ENCODE data around the gene SKAP1.

The SKAP1 gene

DNA sequence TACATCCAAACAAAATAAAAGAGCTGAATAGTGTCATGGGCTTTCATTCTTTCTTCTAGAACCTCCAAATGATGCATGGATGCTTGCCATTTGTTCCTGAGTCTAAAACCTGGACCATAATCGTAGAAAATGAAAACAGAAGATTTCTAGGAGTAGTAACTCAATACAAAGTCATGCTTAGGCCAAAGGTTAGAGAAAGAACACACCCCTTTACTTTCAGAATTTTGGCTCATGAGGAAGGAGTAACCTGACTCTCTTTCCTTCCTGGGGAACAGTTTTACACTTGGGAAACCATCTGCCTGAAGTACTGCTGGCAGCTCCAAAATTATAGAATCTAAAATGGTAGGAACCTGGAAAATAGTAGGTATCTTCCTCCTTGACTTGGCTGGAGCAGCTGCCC, 185.2 kb downstream of the SKAP1 start:
- DNase-seq (ENCODE audit: low spot score): no peak

- DNase-seq (ENCODE audit: low spot score): no peak
Observed at GRCh38 chr17:48244121-48244711, 185.8 kb downstream of the SKAP1 start.

DNA sequence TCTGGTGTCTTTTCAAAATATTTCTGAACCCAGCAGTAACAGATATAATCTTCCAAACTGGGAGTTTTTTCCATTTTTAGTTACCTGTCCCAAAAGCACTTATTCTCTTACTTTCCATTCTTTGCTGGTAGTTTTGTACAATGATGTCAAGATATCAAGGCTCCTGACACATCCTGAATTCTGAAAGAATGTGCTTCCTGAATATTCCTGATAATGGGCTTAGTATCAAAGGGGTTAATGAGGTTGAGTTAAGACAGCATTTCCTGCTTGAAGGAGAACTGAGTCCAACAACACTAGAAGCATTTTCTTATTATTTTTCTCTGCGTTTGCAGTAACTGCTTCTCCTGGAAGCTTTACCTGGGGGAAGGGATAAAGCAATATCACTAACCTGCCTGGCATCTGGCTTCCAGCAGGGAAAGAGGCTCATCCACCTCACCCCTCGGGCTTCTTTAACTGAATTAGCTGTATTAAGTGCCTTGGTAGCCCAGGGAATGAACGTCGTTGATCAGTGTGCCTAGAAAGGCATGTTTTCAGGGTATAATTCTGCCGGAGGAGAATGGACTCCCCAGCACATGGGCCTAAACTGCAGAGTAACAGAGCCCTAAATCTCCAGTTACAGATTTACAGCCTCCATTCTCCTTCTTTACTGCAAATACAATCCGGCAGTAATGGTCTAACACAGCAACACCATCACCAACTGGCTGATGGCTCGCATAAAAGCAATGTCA, 188.1 kb downstream of the SKAP1 start:
- DNase-seq (ENCODE audit: low spot score): no peak

- DNase-seq (ENCODE audit: low spot score): no peak
Observed at GRCh38 chr17:48241131-48241591, 188.9 kb downstream of the SKAP1 start.

DNA sequence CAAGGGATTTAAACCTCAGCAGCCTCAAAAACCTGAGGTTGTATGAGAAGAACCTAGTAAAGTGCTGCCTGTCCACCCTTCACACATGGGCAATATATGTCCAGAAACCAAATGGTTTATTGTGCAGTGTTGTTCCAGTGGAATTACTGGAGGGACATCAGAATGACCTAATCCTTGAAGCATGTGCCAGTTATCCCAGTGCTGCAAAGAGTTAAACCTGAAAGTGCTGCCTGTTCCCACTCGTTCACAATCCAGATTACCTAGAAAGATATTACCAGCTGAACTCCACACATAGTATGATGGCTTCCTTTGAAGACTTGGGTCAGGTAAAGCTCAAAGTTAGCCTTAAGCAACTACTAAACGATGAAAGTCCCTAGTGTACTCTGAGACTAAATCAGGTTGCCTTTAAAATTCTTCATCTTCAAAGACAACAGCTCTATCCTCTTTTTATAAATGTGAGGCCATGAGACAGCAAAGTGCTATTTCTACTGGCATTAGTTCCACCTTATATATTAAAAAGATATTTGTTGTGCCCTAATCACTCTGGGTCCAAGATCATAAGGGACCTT, 189.4 kb downstream of the SKAP1 start:
- DNase-seq (ENCODE audit: low spot score): no peak

DNA sequence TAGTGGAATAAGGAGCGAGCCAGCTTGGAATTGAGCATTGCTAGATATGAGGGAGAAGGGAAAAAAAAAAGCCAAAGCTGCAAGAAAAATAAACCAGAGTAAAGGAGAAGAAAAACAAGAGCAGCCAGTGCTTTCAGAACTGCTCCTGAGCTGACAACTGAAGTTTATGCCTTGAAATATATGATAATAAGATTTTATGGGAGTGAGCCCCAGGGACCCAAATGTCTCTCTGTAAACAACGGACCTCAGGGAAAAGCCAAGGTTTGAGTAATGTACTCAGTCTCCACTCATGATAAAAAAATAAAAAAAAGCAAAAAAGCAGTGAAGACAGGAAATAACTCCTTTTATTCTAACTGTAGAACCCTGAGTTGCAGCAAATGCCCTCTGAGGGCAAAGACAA, 189.9 kb downstream of the SKAP1 start:
- DNase-seq (ENCODE audit: low spot score): no peak

GRCh38 chr17:48239603-48239995, 190.4 kb downstream of the SKAP1 start:
- no peak for DNase-seq (ENCODE audit: low spot score)

GRCh38 chr17:48238933-48239602, 190.9 kb downstream of the SKAP1 start:
- no peak for DNase-seq (ENCODE audit: low spot score)

DNA sequence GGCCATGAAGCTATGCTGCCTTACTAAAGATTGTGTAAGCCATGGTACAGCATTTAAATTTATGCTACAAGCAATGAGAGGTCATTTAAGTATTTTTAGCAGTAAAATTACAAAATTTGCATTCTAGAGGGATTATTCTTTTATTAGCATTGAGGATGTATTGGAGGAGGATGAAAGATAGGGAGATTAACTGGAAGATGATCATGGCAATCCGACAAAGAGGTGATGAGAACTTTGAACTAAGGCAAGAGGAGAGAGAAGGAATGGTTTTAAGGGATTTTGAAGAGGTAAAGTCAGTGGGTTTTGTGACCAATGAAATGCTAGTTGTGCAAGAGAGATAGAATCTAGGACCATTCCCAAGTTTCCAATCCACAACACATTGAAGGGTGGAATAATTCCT, 192.6 kb downstream of the SKAP1 start:
- no peak for DNase-seq (ENCODE audit: low spot score)

- no peak for DNase-seq (ENCODE audit: low spot score)
Observed at GRCh38 chr17:48236681-48237134, 193.3 kb downstream of the SKAP1 start.

DNA sequence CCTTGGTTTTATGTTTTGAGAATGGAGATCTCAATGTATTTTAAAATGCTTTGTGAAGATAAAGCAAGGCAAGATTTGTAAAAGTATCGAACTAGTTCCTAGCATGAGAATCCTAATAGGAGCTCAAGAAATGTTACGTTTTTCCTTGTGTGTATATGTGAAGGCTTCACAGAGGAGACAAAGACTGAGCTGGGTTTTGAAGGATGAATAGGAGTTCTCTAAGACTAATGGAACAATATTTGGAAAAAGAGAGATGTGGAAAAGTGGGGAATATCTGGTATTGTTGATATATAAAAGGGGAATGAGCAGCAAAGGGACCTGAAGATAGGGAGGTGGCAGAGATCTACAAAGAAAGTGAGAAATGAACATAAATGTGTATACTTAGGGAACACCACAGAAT, 195.1 kb downstream of the SKAP1 start:
- no peak for DNase-seq (ENCODE audit: low spot score)

DNA sequence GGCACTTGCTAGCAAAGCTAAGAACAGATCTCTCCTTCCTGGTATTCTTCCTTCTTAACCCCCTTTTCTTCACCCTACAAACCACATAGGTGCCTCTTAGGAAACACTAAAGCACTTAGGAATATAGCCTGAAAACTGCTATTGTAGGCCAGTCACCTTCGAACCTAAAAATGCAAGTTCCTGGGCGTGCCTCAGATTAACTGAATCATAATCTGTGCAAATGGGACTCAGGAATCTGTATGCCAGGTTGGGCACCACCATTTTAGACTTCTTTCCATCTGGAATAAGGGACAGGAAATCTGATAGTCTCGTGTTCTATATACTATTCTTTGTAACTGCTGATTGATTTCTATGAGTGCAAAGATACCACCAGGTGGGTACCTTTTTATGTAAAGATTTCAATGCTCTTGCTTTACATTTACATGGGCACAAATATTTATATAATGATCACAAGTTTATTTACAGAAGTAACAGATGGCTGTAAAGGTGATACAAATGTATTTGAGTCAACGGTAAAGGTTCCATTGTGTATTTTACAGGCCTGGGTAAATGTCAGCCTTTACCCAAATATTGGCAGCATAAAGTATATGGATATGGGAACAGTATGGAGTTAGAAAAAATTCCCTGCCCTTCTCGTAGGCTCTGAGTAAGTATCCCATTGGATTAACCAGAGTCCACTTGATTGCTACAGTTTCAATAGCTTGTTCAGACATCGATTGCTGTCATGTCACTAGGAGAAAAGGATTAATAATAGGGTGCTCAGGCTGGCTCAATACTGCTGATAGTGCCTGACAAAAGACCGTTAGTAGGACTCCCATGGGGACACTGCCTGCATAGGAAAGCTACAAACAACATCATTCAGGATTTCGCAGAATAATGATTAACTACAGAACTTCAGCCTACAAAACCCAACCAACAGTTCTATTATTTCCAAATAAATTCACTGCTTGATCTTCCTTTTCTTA, 197.7 kb downstream of the SKAP1 start:
- no peak for DNase-seq (ENCODE audit: low spot score)

DNA sequence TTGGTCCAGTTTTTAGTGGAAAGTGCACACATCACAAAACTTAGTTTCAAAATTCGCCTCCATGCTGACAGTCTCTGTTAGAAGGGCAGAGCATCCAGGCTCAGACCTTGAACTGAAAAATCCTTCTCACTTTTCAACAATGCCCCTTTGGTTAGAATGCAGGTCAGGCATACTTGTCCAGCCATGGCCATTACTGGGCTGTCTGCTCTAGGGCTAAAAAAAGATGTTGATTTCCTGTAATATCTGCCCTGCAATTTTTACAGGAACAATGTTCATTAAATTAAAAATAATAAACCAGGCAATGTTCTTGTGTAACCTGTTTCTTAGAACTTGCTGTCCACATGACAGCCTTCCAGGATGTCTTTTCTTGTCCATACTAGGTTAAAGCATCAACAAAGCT, 200.1 kb downstream of the SKAP1 start:
- no peak for DNase-seq (ENCODE audit: low spot score)

GRCh38 chr17:48228720-48229119, 201.3 kb downstream of the SKAP1 start:
- DNase-seq (ENCODE audit: low spot score): peak; percentile 35

DNA sequence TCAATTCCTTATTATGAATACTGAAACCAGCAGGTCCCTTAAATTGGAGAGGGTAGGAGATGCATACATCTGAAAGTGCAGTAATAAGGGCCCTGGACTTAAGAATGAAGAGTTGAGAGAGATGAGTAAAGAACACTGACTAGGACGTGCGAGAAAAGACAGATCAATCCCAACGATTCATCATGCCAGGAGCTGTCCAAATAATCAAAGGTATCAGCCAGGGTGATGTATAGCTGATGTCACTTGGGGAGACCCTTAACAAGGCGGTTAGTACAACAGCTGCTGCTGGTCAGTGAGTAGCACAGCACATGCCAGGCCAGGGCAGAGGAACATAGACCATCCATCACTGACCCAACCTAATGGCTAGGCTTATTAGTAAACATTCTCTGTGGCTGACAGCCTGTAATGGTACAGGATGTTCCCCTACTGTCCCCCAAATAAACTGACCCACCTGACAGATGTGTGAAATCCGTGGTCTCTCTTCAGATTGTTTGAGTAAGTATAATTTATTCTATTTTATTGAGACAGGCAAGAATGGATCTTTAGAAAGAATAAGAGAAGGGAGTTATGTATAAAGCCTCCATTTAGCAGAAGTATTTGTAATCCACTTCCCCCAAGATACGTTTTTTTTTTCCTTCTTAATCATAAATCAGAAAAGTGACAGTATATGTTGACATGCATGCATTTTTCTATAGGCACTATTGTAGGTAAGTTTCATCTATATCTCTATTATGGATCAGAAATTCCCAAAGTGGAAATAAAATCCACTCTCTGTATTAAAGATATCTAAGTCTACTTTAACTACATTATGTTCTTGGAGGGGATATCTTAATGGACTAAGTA, 204.1 kb downstream of the SKAP1 start:
- no peak for DNase-seq (ENCODE audit: low spot score)

- no peak for DNase-seq (ENCODE audit: low spot score)
Observed at GRCh38 chr17:48223945-48224344, 206.1 kb downstream of the SKAP1 start.

DNA sequence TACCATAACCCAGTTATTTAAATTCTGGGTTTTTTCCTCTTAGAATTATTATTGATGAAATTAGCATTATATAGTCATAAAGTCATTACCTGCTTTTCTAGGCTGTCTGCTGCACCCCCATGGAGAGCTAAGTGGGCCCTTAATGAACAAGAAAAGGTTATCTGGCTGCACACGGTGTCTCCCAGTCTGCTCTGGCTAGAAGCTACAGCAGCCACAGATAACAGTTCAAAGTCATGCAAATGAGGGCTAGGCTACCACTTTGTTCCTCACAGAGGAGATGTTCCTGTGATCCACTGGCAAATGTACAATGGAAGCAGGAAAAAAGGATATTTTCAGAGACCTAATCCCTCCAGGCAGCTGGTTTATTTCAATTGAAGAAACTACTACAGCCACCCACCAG, 210.4 kb downstream of the SKAP1 start:
- DNase-seq (ENCODE audit: low spot score): no peak

- peak; percentile 43 for DNase-seq (ENCODE audit: low spot score)
Observed at GRCh38 chr17:48215583-48216139, 214.4 kb downstream of the SKAP1 start.

- no peak for DNase-seq (ENCODE audit: low spot score)
Observed at GRCh38 chr17:48213797-48214196, 216.2 kb downstream of the SKAP1 start.

DNA sequence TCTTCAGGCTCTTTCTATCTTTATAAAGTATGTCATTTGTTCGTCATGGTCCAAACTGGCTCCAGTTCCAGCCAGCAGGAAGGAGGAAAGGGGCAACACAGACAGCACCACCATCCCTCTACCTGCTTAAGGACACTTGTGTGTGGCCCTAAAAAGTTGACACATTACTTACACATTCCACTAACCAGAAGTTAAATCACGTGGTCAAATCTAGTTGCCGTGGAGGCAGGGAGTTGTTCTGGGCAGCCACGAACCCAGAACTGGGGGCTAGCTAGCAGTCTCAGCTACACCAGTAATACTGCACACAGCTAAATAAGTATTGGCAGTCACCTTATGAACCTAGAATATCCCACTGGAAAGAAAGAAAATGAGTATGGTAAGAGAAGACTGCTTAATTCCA, 218.2 kb downstream of the SKAP1 start:
- DNase-seq (ENCODE audit: low spot score): no peak

GRCh38 chr17:48211011-48211410, 219.0 kb downstream of the SKAP1 start:
- no peak for DNase-seq (ENCODE audit: low spot score)

Measured in HuH-7 (cell line).